Measurements from ENCODE around the gene CTSH. TPM values are rescaled to one million over a fixed set of nuclear protein-coding genes. Genes with fewer than 3 reads are reported as not detected.

CTSH gene
- total RNA-seq, 2 donors from 2014 or later = 257 to 415 TPM

DNA sequence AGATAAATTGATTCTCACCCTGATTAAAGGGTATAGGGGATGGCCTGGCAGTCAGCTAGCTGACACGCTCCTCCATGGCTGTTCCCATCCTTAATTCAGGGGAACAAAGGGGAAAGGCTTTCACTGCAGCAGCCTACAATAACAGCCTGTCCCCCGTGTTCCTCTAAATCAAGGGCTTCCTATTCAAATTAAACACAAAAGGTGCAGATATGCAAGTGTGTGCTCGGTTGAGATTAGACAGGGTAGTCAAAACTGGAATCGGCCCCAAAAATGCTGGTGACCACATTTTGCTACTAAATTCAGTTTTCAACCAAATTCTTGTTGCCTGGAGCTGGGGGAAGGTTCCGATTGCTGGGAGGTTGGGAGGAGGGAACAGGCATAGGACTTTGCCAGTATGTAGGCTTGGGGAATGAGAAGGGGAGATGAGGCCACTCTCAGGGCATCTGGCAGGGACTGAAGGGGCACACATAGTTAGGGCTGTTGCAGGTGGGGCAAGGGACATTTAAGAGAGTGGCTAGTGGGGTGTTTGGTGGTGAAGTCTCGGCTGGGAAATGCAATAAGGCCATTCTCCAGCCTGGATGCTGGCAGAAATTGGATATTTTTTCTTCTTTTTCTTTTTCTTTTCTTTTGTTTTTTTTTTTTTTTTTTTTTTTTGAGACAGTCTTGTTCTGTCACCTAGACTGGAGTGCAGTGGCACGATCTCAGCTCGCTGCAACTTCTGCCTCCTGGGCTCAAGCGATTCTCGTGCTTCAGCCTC, 32.9 kb upstream of the CTSH start:
- no peaks in the 10 kb centered on the region for H3K36me3 ChIP-seq
- no peak for DNase-seq (ENCODE audit: low spot score)
- H3K27me3 ChIP-seq (replicated peaks; ENCODE audit: insufficient read depth) = no peaks in the 10 kb centered on the region
- H3K4me1 ChIP-seq (replicated peaks) = no peaks in the 10 kb centered on the region
- H3K9me3 ChIP-seq = no peaks in the 10 kb centered on the region
- 91% methylated on average over 10 of the region's 10 CpGs for WGBS
- H3K27ac ChIP-seq = no peak overlapping the region
- no peak for TF ChIP-seq POLR2A (IDR thresholded peaks at IDR 0.05)
- TF ChIP-seq, protein P1, sequence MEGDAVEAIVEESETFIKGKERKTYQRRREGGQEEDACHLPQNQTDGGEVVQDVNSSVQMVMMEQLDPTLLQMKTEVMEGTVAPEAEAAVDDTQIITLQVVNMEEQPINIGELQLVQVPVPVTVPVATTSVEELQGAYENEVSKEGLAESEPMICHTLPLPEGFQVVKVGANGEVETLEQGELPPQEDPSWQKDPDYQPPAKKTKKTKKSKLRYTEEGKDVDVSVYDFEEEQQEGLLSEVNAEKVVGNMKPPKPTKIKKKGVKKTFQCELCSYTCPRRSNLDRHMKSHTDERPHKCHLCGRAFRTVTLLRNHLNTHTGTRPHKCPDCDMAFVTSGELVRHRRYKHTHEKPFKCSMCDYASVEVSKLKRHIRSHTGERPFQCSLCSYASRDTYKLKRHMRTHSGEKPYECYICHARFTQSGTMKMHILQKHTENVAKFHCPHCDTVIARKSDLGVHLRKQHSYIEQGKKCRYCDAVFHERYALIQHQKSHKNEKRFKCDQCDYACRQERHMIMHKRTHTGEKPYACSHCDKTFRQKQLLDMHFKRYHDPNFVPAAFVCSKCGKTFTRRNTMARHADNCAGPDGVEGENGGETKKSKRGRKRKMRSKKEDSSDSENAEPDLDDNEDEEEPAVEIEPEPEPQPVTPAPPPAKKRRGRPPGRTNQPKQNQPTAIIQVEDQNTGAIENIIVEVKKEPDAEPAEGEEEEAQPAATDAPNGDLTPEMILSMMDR (IDR thresholded peaks at IDR 0.05) = no peak
- no peak for TF ChIP-seq POLR2AphosphoS5 (IDR thresholded peaks at IDR 0.05)
- no peak overlapping the region for H3K4me3 ChIP-seq
- intact Hi-C loops (cut with DNase I) = loop anchor here (2.0 kb wide), 1 partner anchor 67 kb away; no protein-coding TSS in a partner anchor

DNA sequence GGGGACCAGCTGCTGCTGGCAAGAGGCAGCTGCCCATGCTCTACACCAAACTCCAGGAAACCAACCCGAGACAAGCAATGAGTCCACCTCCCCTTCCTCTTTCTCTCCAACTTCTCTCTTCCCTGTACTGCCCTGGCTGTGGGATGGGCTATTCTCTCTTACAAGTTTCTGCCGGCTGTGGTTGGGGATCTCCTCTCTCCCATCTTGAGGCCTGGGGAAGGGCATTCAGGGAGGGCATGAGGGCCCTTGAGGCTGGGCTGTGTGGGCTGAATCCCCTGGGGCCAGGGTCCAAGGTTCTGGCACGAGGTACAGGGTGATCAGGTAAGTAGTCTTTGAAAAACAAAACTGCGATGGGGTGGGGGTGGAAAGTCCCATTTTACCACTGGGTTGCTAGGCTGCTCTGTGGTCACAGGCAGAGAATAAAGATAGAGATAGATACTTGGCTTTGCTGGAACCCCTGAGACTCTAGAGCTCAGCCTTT, 32.3 kb upstream of the CTSH start:
- Histone ChIP-seq H3K27ac (no peak overlapping the region), H3K9me3 (no peaks in the 10 kb centered on the region), H3K27me3 (replicated peaks; ENCODE audit: insufficient read depth) (no peaks in the 10 kb centered on the region), H3K36me3 (no peaks in the 10 kb centered on the region), H3K4me3 (no peak overlapping the region), H3K4me1 (replicated peaks) (no peaks in the 10 kb centered on the region)
- no peak for DNase-seq (ENCODE audit: low spot score)
- intact Hi-C loops (cut with DNase I) = no loop called here
- 71% methylated on average over 4 of the region's 4 CpGs for WGBS
- TF ChIP-seq, protein P1 (IDR thresholded peaks at IDR 0.05) = no peak
- TF ChIP-seq POLR2A (IDR thresholded peaks at IDR 0.05) (no peak), POLR2AphosphoS5 (IDR thresholded peaks at IDR 0.05) (no peak)

DNA sequence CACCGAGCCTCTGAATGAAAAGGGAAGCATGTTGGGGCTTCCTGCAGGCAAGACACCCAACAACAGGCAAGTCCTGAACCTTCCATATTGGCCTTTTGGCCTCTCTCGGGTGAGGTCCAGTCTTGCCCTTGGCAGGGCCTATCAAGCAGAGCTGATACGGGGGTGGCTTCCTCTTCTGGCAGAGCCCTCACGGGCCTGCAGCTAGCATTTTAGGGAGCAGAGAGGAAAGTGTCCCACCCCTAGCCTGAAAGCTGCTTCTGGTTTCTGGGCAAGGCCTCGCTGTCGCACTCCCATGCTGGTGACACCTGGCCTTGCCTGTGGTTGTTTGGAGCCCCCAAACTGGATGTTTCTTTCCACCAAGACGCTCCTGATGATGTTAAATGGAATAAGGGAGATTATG, 31.8 kb upstream of the CTSH start:
- TF ChIP-seq, protein P1 (IDR thresholded peaks at IDR 0.05) = no peak
- TF ChIP-seq POLR2AphosphoS5 (IDR thresholded peaks at IDR 0.05) (no peak), POLR2A (IDR thresholded peaks at IDR 0.05) (no peak)
- Histone ChIP-seq H3K27ac (no peak overlapping the region), H3K27me3 (replicated peaks; ENCODE audit: insufficient read depth) (no peaks in the 10 kb centered on the region), H3K4me1 (replicated peaks) (no peaks in the 10 kb centered on the region), H3K4me3 (no peak overlapping the region), H3K36me3 (no peaks in the 10 kb centered on the region), H3K9me3 (no peaks in the 10 kb centered on the region)
- 88% methylated on average over 7 of the region's 7 CpGs for WGBS
- no peak for DNase-seq (ENCODE audit: low spot score)
- intact Hi-C loops (cut with DNase I) = no loop called here

DNA sequence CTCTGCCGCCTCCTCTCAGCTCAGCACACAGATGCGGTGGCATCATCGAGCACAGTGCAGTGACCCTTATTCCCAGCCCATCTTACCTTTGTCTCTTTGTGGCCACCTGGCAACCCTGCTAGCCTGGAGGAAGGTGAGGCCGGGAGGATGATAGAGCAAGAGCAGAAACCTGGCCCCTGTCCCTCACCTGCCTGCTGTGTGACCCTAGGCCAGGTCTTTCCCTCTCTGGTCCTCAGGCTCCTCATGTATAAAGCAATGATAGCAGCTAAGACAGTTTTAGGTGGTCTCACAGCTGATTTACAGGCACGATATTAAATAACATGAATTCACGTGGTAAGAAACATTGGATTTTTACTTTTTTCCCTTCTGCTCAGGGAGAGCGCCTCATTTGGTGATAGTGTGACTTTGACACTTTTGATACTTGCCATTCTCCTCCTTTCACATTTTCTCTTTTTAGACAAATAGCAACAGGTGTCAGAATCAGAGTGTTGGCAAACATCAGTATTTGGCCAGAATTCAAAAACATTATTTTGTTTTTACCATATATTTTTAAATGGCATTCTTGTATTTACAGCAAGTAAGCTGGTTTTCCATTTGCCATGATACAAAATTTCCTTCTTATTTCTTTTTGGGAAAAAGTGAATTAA, 29.5 kb upstream of the CTSH start:
- H3K9me3 ChIP-seq = no peaks in the 10 kb centered on the region
- DNase-seq (ENCODE audit: low spot score) = no peak
- no peaks in the 10 kb centered on the region for H3K36me3 ChIP-seq
- no peak overlapping the region for H3K27ac ChIP-seq
- H3K4me1 ChIP-seq (replicated peaks) = no peaks in the 10 kb centered on the region
- H3K4me3 ChIP-seq = no peak overlapping the region
- no peaks in the 10 kb centered on the region for H3K27me3 ChIP-seq (replicated peaks; ENCODE audit: insufficient read depth)
- intact Hi-C loops (cut with DNase I) = no loop called here
- TF ChIP-seq POLR2A (IDR thresholded peaks at IDR 0.05) (no peak), POLR2AphosphoS5 (IDR thresholded peaks at IDR 0.05) (no peak)
- TF ChIP-seq, protein P1 (IDR thresholded peaks at IDR 0.05) = no peak
- 92% methylated on average over 7 of the region's 7 CpGs for WGBS

Data from prostate gland (tissue), 2 donors.